ENCODE measurements around the gene PTCH2.
A peak's percentile ranks its signal among the peaks of the same experiment; 100 is the strongest.
"Not testable (repeated sequence)": the region's sequence is repeated elsewhere in the genome, so short reads cannot be mapped to it uniquely, and the experiment has no call there.

Gene PTCH2

GRCh38 chr1:44835738-44836675, 7.0 kb downstream of the PTCH2 start:
- DNase-seq: peak; percentile 83

- DNase-seq: no peak
These were observed 8.7 kb downstream of the PTCH2 start for GRCh38 chr1:44834328-44834727.

- no peak for DNase-seq
These were observed 10.9 kb downstream of the PTCH2 start for GRCh38 chr1:44832056-44832705.

- no peak for DNase-seq
These were observed 11.5 kb downstream of the PTCH2 start for GRCh38 chr1:44831516-44831915.

- DNase-seq: no peak
These were observed 12.2 kb downstream of the PTCH2 start for GRCh38 chr1:44830900-44831304.

DNA sequence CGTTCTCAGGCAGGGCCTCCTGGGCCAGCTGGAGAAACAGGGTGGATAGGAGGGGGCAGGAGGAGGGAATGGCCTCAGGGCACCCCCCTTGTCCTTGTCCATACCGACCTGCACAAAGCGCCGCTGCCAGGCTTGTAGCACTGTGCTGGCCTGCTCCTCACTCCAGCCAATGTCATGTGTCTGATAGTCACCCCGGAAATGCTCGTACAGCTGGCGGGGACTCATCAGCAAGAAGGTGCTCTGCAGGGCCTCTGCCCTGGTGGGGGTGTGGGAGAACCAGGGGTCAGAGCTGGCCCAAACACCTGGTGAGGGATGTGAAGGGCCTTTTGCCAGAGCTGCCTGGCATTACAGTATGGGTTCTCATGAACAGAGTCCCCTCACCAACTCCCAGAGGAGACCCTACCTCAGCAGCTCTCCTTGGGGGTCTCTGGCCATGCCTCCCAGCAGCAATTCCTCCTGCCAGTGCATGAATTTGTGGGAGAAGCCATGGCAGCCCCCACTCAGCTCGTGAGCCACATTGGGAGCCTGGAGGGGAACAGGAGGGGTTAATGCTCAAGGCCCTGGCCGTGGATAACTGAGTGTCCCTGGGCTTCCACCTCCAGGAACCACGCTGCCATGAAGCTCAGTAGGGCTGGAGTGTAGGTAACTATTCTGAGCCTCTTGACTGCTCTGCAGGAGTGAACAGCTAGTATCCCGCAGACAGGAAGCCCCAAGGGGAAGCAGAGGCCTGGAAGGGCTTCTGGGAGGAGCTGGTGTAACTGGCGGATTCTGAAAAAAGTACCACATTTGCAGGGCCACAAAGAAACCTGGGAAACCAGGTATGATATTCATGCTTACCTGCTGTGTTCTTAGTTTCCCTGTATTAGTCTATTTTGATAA, 13.3 kb downstream of the PTCH2 start:
- DNase-seq: no peak

DNA sequence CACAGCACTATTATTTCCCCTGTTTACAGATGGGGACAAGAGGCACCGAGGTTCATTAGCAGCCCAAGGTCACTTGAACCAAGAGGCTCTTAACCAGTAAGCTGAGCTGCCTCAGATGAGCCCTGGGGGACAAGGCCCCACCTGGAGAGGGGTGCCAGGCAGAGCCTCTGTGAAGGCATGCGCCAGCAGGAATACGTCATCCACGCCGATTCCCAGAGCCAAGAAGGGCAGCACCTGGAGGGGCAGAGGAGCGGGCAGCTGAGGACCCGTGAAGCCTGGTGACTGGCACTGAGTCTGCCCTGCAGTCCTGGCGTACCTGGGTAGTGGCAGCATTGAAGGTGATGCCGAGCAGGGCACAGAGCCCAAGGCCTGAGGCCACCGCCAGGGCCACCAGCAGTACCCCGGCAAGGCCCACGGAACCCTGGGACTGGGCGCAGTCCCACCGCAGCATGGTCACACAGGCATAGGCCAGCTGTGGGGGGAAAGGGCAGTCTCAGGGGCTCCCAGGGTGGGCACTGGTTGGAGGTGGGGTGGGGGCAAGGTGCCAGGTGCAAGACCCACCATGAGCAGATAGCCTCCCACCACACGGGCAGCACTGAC, 14.1 kb downstream of the PTCH2 start:
- no peak for DNase-seq

GRCh38 chr1:44828003-44828651, 14.9 kb downstream of the PTCH2 start:
- no peak for DNase-seq

DNA sequence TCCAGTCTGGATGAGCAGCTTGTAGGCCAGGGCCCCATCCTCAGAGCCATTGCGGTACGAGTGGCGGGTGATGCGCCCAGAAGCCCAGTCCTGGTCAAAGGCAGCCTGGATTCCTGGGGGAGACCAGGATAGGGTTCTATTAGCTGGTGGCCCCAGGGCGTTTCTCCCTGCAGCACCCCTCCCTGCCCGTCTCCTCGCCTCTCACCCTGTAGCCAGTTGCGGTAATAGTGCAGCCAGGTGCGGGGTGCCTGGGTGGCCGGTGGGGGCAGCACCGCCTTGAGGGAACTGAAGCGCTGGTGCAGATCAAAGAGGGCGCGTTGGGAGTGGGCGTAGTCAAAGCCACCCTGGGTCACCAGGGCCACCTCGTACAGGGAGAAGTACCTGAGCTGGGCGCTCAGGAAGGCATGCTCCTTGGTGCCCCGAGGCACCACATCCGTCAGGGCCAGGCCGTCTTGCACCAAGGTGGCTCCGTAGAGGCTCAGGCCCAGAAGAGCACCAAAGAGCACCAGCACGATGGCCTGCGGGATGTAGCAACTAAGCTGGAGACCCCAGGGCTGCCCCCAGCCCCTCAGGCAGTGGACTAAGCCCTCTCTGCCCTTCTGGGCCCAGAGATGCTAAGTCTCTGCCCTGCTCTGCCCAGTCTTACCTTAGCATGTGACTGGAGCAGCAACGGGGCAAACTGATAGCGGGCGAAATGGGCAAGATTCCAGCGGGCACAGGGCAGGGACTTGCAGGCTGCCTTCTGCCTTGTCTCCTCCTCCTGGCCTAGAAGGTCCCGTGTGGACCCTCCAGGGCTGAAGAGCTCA, 15.7 kb downstream of the PTCH2 start:
- DNase-seq: no peak

DNA sequence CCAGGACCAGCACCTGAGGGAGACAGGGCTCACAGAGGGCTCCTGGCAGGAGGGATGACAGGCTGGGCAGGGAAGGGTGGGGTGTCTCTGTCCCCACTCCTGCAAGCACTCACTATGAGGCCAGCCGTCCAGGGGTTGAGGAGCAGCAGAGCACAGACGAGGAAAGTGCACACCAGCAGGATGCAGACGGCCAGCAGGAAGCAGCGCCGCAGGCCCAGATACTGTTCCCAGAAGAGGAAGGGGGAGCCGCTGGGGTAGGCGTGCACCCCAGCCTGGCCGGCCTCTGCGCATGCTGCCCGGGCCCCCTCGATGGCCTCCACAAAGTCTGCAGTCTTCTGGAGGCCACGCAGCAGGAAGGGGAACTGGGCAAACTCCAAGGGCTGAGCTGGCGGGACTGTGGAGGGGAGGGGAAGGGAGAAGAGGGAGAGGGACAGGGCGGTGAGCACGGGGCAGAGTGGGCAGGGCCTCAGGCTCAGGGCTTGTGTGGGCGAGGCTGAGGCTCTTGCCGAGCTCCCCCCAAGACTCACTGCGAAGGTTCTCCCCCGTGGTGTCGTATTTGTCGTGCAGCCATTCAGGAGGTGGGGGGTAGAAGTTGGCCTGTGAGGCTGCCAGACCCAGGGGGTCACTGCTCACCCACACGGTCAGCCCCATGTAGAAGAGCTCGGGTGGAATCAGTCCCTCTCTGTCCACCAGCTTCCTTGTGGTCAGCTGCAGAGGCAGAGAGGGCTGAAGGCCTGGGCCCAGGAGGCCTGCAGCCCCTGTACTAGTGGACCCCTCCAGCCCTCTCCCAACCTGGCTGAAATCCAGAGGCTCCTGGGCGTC, 16.5 kb downstream of the PTCH2 start:
- DNase-seq: no peak

DNA sequence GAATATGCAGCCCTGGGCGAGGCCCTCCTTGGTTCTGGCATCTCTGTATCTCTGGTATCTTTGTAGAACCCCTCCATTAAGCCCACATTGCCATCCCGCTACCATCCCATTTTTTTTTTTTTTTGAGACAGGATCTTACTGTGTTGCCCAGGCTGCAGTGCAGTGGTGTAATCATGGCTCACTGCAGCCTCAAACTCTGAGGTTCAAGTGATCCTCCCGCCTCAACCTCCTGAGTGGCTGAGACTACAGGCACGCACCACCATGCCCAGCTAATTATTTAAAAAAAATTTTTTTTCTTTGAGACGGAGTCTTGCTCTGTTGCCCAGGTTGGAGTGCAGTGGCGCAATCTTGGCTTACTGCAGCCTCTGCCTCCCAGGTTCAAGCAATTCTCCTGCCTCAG, 18.7 kb downstream of the PTCH2 start:
- not testable (repeated sequence) for DNase-seq

GRCh38 chr1:44822981-44823451, 20.0 kb downstream of the PTCH2 start:
- no peak for DNase-seq

GRCh38 chr1:44822131-44822701, 20.8 kb downstream of the PTCH2 start:
- no peak for DNase-seq

DNA sequence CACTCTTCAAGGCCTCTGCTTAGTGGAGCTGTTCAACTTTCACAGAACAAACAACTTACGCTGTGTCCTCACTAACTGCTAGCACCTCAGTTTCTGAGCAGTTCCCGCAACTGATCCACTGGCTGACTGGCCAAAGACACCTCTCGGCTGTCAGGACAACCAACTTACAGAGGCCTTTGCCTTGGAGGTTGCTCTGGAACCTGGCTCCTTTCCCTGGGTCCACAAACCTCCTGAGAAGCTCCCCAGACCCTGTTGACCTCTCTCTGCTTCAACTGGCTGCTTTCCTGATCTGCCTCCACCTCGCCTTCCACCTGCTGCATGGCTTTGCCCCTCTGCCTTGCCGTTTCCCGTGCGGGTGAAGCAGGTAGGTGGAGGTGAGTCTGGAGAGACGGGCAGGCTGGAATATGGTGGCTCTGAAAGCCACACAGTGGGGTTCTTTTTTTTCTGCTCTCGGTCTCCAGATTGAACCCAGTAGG, 21.8 kb downstream of the PTCH2 start:
- no peak for DNase-seq

DNA sequence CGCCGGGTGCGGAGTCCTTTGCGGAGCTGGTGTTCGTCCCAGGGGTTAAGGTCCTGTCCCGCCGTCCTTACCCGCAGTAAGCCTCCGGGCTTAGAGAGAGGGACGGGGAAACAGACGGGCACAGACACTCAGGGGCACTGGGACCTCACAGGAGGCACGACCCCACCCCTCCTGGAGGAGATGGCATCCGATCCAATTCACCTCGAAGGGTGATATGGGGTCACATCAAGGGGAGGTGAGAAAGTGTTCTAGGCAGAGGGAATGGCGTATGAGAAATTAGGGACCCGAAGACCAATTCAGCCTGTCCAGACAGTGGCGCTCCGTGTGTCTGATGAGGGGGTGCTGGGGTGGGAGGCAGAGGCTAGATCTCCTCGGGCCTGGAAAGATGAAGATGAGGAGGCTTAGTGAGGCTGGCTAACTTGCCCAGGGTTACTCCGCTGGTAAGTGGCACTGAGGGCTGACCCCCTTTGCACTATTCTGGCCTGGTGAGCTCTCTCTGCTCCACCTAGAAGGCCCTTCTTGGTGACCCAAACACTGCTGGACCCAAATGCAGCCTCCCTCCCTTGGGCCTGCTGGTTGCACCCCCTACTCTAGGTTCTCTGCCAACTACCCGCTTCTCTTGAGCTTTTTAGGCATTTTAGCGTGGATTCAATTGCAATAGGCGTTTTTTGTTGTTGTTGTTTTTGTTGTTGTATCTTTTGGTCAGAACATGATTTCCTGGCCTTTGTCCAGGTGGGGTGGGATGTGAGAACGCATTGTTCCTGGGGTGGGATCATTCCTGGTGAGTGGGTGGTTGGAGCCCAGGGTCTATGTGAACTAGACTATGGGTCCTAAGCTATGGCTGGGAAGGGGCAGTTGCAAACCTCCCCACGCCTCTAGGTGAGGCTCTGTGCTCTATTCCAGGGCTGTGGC, 22.5 kb downstream of the PTCH2 start:
- DNase-seq: no peak

DNA sequence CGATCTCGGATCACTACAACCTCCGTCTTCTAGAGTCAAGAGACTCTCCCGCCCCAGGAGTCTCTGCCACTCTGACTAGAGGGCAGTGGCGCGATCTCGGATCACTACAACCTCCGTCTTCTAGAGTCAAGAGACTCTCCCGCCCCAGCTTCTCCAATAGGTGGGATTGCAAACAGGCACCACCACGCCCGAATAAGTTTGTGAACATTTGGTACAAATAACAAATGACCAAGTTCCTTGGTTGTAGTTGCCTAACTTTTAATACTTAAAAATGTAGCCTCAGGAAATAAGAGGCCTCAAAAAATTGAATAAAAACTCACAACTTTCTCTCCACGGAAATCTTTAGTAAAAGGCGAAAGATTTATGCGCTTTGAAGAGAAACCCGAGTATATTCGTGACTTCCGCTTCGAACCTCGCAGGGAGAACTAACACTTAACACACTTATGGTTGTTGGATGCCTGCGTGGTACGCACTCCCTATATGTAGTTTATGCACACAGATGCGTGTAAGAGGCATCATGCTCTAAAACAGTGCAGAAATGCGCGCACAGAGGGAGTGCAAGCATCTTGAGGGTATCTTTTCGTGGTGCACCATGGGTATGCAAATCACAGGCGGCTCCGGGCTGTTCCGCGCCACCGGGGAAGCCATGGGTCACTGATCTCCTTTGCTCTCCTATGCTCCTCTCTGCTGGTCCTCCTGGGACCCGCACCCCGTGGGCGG, 23.3 kb downstream of the PTCH2 start:
- DNase-seq: peak; percentile 81

DNA sequence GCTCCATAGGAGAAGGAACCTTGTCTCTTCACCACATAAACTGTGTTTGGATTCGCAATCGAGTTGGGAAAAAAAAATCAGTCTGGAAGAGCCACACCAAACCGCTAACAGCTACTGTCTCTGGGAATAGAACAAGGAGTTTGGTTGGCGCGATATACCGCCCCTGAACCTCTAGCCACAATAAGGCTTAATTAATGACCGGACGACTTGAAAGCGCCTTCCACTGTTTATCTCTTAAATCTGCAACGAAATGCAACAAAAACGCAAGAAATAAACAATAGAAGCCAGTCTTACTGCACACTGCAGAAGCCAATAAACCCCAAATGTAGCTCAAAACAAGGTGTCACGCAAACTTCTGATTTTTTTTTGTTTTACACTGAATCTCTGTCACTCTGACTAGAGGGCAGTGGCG, 23.9 kb downstream of the PTCH2 start:
- no peak for DNase-seq

All from CD4-positive, alpha-beta T cell treated with Interleukin-4 for 4 hours (primary cell).